ENCODE results near the gene WNT3A. TPM values are rescaled to one million over a fixed set of nuclear protein-coding genes. Genes with fewer than 3 reads are reported as not detected.

Gene WNT3A
- total RNA-seq, 1 donor from 2014 or later = 0.39 TPM

GRCh38 chr1:227999056-227999930 is 7.5 kb upstream of the WNT3A start:
- DNase-seq = peak; percentile 11

DNA sequence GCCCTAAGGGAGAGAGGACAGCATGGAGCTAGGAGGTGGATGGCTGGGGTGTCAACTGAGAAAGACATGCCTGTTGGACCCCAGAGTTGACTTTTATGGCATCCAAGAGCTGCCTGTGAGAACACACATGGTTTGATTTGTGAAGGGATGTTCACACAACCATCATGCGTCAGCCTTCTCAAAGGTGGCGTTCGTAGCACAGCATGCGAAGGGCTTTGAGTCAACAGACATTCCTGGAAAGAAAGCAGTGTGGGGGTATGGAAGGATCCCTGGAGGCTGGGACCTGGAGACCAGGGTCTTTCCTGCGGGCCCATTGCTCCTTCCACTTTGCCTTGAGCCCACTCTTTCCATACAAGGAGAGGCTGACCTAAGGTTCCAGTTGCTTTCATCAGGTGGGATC is 6.4 kb upstream of the WNT3A start:
- DNase-seq = no peak

DNA sequence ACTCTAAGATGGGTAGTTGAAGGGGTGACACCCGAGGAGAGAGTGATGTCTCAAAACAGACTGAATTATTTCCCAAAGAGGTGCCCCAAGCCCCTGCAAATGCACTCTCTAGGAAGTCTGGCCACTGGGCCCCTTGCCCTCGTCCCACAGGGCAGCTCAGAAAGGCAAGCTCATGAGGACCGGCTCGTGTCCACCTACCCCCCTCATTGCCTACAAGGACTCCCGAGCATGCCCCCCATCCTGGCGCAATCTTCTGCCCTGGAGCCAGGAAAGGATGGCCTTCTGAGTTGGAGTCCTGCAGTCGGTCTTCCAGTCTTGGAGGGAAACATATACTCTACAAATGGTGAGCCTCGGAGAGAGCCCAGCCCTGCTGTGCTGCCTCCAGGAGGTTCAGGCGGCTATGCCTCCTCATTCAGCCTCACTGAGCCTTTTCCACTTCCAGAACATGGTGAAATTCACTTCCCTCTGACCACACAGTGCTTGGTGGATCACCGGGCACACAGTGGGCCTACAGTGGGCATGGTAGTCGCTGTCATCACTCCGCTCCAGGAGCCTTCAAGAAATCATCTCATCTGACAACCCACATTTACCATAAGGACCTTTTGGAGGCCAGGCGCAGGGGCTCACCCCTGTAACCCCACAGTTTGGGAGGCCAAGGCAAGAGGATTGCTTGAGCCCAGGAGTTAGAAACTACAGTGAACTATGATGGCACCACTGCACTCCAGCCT is 5.8 kb upstream of the WNT3A start:
- DNase-seq = no peak

DNA sequence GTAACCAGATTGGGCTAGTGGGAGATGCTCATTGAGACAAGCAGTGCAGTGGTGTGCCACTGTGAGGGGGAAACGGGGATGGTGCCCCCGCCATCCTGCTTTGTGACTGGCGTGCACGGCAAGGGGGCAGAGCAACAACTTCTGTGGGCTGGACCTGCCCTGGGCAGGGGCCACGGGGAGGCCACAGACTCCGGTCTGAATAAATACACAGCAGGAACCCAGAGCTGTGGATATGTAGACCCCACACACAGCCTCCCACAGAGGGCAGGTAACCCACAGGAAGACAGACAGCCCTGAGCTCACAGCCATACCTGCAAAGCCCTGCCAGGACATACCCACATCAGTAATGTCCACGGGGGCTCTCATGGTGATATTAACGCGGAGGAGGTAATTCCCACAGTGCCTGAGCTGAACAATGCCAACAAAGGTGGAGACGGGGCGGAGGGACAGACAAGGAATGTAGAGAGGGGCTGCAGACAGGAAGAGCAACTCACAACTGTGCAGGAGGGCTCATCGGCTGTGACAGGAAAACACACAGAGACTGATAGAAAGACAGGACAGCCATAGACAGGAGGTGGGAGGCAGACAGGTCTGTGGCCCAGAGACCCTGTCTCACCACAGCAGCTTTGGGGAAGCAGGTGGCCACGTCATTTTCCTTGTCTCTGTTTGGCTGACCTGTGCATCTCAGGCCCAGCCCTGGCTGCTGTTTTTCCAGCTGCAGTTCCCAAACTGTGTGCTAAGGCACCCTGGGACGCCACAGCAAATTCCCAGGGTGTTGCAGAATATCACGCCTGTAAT is 4.9 kb upstream of the WNT3A start:
- no peak for DNase-seq

GRCh38 chr1:228002792-228003191 is 4.0 kb upstream of the WNT3A start:
- DNase-seq = no peak

DNA sequence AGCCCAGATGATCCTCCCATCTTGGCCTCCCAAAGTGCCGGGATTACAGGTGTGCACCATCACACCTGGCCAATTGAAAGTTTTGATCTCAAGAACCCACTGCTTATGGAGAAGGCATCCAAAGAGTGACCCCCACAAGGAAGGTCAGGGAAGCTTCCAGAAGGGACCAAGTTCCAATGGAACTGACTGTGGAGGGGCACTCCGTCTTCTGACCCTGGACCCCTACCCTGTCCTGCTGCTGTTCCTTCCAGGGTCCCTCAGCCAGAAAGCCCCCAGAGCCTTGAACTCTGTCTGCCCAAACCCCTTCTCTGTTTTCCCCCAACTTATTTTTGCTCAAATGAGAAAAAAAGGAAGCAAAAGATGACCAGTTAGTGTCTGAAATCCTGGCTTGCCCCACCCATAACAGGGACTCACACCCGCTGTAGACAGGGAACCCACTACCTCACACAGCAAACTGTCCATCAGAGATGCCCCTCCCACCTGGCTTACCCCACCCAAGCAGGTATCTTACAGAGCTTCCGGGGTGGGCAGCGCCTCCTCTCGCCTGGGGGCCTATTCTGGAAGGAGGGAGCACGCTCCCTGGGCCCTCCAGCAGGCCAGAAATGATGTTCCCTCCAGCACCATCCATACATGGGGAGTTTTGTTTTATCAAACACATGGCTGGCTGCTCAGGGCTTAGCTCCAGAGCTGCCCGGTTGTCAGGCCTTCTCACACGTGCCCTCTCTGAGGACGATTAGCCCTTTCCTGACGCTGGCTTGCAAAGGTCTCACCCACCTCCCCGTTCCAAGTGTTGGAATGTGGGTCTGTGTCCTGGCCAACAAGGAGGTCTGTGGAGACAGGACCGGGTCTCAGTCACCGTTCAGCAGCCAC is 3.1 kb upstream of the WNT3A start:
- no peak for DNase-seq

DNA sequence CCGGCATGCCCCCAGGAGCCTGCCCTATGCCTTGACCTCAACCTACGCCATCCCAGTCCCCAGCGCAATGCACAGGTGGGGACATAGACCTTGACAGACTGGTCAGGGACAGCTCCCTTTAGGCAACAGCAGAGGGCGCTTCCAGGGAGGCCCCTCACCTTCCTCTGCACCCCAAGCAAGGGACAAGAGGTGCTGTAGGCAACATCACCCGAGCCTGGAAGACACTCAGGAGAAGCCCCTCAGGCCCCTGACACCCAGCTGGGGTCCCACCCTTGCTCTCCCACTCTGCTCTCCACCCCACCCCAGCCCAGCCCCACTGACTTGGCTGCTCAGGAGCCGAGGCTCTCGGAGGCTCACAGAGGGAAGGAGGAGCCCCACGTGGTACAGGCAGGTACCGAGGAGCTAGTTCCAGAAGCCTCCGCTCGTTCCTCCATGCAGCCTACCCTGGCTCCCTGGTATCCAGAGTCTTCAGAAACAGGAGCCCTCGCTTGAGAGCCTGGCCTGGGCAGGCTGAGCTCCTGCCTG is 2.4 kb upstream of the WNT3A start:
- DNase-seq = no peak

GRCh38 chr1:228004856-228005462 is 1.8 kb upstream of the WNT3A start:
- DNase-seq = no peak

DNA sequence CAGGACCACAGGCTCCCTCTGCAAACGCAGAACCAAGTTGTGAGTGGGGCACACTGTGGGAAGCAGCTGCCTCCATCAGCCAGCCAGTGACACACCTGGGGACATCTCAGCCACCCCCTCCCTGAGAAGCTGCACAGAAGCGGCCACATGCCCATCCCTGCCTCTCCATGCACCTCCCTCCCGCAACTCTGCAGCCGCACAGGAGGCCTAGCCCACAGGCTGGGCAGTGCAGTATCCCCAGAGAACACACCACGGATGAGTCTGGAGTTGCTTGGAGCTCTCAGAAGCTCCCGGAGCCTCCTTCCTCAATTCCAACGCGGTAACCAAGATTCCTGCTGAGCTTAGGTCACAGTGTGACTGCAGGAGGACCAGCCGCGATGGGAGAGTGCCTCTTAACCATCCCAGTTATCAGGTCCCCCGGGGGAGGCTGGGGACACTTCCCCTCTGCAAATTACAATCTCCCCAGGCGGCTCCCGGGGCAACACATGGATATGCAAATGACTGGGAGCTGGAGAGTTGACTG is 1.2 kb upstream of the WNT3A start:
- DNase-seq = no peak

GRCh38 chr1:228006034-228006785 is 588 bp upstream of the WNT3A start:
- DNase-seq = no peak

DNA sequence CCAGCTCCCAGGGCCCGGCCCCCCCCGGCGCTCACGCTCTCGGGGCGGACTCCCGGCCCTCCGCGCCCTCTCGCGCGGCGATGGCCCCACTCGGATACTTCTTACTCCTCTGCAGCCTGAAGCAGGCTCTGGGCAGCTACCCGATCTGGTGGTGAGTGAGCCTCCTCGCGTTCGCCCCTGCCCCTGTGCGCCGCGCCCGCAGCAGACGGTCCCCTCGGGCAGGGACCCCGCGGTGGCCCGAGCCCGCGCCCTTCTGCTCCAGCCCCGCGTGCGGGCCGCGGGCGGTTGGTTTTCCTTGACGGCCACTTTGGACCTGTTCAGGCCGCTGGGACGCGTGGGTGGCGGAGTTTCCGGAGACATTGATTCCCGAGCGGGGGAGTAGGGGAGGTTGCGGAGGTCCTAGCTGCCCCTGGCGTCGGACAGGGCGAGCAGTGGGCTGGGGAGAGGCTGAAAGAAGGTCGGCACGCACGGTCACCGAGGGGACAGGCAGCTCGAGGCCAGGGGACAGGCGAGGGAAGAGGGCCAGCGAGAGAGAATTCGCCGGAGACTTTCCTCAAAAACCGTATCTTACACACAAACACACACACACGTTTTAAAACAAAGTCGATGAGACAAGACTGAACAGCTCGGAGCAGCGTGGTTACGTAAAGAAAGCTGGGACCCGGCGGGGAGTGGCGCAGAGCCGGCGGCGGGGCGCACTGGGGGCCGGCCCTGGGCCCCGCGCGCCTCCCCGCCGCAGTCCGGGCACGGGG is 427 bp downstream of the WNT3A start:
- no peak for DNase-seq

- DNase-seq = no peak
These were observed 1.1 kb downstream of the WNT3A start for GRCh38 chr1:228007801-228008341.

- DNase-seq = no peak
These were observed 1.8 kb downstream of the WNT3A start for GRCh38 chr1:228008391-228009115.

DNA sequence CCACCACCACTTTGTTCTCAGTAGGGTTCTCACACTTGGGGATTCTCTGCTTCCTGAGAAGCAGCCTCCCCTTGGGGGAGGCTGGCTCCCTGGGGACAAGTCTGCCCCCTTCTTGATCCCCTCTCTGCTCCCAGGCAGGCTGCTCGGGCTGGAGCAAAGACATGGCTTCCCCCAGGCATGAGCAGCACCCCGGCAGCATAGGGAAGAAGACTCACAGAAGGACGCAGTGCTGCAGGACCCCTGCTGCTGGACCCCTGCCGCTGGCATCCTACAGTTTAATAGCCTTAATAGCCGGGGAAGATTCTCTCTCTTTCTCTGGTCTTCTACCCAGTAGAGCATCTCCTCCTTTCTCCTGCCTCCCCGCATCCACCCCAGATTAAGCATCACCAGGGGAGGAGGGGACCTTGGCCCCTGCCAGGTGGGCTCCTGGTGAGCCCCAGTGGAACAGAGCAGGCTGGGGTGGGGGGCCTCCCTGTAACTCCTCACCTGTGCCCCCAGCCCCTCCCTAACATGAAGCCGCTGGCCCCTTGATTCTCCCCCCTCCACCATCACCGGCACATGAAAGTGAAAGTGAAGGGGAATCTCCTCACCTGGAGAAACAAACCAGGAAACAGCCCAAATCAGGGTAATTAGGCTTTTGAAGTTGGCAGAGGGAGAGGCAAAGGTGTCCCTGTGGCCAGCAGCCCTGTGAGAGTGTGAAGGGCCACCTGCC is 2.5 kb downstream of the WNT3A start:
- no peak for DNase-seq

- no peak for DNase-seq
These were observed 3.3 kb downstream of the WNT3A start for GRCh38 chr1:228009828-228010775.

GRCh38 chr1:228010921-228011320 is 4.1 kb downstream of the WNT3A start:
- DNase-seq = no peak
